PC-3 (cell line): ENCODE data around the gene DNAJC10.

Experiments
- CTCF ChIP-seq: fragments of 300-600 bp; sonication (generic); conservative IDR thresholded peaks from 2 replicates; pipeline ENCODE4 v1.5.1; 2017; ENCODE audit warnings: antibody characterized with exemption, low read depth, mild to moderate bottlenecking, low read length
- EZH2 ChIP-seq: fragments of 300-600 bp; sonication (generic); IDR thresholded peaks from one replicate; pipeline ENCODE4 v1.6.1; 2017; ENCODE audit warnings: antibody characterized with exemption, mild to moderate bottlenecking, low read length; ENCODE audit not compliant: unreplicated experiment

GRCh38 chr2:182824767-182825158, 108.7 kb downstream of the DNAJC10 start:
- TF ChIP-seq CTCF (no peak), EZH2 (no peak)
